Ovary (tissue), 9 donors: ENCODE measurements around the gene PNMA8B. TPM values are rescaled to one million over a fixed set of nuclear protein-coding genes. Genes with fewer than 3 reads are reported as not detected.

Source experiments
- DNase-seq, 5 donors: peaks; one replicate each; pipeline ENCODE4 v3.0.0-alpha.2; 2019 to 2020
- H3K27ac ChIP-seq, 2 donors: fragments of 200-600 bp; one replicate each; pipeline versions ENCODE4 v1.5.1 to v1.8.0; 2019 to 2022
- H3K27me3 ChIP-seq: fragments of 200-600 bp; one replicate; pipeline ENCODE4 v1.8.0; 2022
- H3K36me3 ChIP-seq: fragments of 200-600 bp; sonication (generic); one replicate; pipeline ENCODE4 v1.5.1; 2019
- H3K4me1 ChIP-seq: one replicate; pipeline ENCODE4 v1.8.1; 2013; ENCODE audit warnings: mild to moderate bottlenecking, moderate library complexity; ENCODE audit not compliant: insufficient read depth
- H3K4me3 ChIP-seq: fragments of 200-600 bp; sonication (generic); one replicate; pipeline ENCODE4 v1.5.1; 2017
- H3K9me3 ChIP-seq, 2 donors: fragments of 200-600 bp in 1 of 2; sonication (generic) in 1 of 2; one replicate each; pipeline versions ENCODE4 v1.5.1 to v1.8.1; 2013 to 2019; ENCODE audit warnings: mild to moderate bottlenecking in 1 of 2, moderate library complexity in 1 of 2
- CTCF ChIP-seq, 3 donors: fragments of 450-650 bp in 2 of 3; fragments of 200-600 bp in 1 of 3; IDR thresholded peaks; one replicate each; pipeline versions ENCODE4 v1.5.1 to v1.8.0; 2016 to 2022; ENCODE audit warnings: antibody characterized with exemption in 3 of 3, mild to moderate bottlenecking in 1 of 3
- EP300 ChIP-seq: sonication (generic); formaldehyde crosslinking; IDR thresholded peaks from one replicate; pipeline ENCODE4 v1.6.1; 2017; ENCODE audit warnings: antibody characterized with exemption
- POLR2A ChIP-seq: fragments of 450-650 bp; IDR thresholded peaks from one replicate; pipeline ENCODE4 v1.6.1; 2017; ENCODE audit warnings: antibody characterized with exemption, mild to moderate bottlenecking, moderate library complexity
- WGBS, 3 donors: extraction: QIAGEN DNeasy Blood & Tissue Kit in 1 of 3; methylation state at CpG; one replicate each; pipeline versions ENCODE4 v1.1.5 to v1.1.7; 2013 to 2017; 5-methylcytosine and 5-hydroxymethylcytosine counted together
- intact Hi-C, 4 donors: fragments of 100-400 bp; cut with DNase I; formaldehyde crosslinking; loops; one replicate each; pipeline versions ENCODE4 v1.11.0 to v1.15.1; 2022 to 2023
- polyA plus RNA-seq, 2 donors: library from polyadenylated mRNA; stranded (reverse); fragments of 200-250 nt in 1 of 2; fragments of 350-450 nt in 1 of 2; fragmentation: Illumina TruSeq in 1 of 2; extraction: RNeasy Lipid Tissue Mini Kit (QIAGEN cat#74804) in 1 of 2; gene quantifications; one replicate each; pipeline ENCODE4 v1.2.3, GENCODE V29; 2013 to 2014
- total RNA-seq, 7 donors: library from RNA; depleted of rRNA in 2 of 7; stranded (reverse); fragments of >200 nt in 2 of 7; fragmentation: NEBNext Ultra II Directional in 3 of 7; extraction: Animal tissue kit (Norgen Biotek cat#: 25700) in 3 of 7; gene quantifications; one replicate each; pipeline versions ENCODE4 v1.1.0 to v1.2.4, GENCODE V29; 2016 to 2023
- donor health status: DM: no; HTN: no; CAD: no; lungs with moderate emphysema.
- donor health status: DM: no; HTN: no; CAD: no.
- donor health status: Bipolar disorder and iron deficiency.
- donor health status: DM: yes; HTN: yes; CAD: no.
- donor health status: DM: no; HTN: no; CAD: no.
- donor health status: DM: yes; HTN: yes; CAD: no.

Gene PNMA8B
- total and polyA plus RNA-seq, 9 donors, result 0.97 to 10.6 (median 5.3) TPM

- Histone ChIP-seq H3K4me1 (peaks cover 5% of the 10 kb centered on the region), H3K9me3 (no peaks in the 10 kb centered on the region), H3K4me3 (peak overlapping the region; percentile 18), H3K36me3 (no peaks in the 10 kb centered on the region), H3K27me3 (no peaks in the 10 kb centered on the region), H3K27ac (no peak overlapping the region)
- TF ChIP-seq POLR2A, result no peak
- 48 to 75% (median 55%) methylated on average over 28 to 49 of the region's 49 CpGs for WGBS, 3 donors
- DNase-seq, result no peak
- intact Hi-C loops, result no loop called here
Measured at GRCh38 chr19:46494941-46495785, 504 bp downstream of the PNMA8B start.

GRCh38 chr19:46494146-46494940, 1.3 kb downstream of the PNMA8B start:
- peak in 2 of 5 donors; percentile 40 to 41 for DNase-seq
- H3K4me1 ChIP-seq, result peaks cover 10% of the 10 kb centered on the region
- H3K27me3 ChIP-seq, result no peaks in the 10 kb centered on the region
- H3K36me3 ChIP-seq, result no peaks in the 10 kb centered on the region
- H3K27ac ChIP-seq, result no peak overlapping the region
- H3K9me3 ChIP-seq, result no peaks in the 10 kb centered on the region
- intact Hi-C loops, result no loop called here
- H3K4me3 ChIP-seq, result no peak overlapping the region
- TF ChIP-seq CTCF (IDR thresholded peaks at IDR 0.05) (no peak), EP300 (no peak), POLR2A (no peak)
- WGBS, 3 donors, result 89 to 93% (median 90%) methylated on average over 67 of the region's 67 CpGs

GRCh38 chr19:46493236-46494145, 2.2 kb downstream of the PNMA8B start:
- intact Hi-C loops, result no loop called here
- TF ChIP-seq CTCF (IDR thresholded peaks at IDR 0.05), result no peak
- no peak for TF ChIP-seq POLR2A
- TF ChIP-seq EP300, result no peak
- no peaks in the 10 kb centered on the region for H3K9me3 ChIP-seq
- H3K27ac ChIP-seq, result peak overlapping the region; percentile 27 to 76
- WGBS, 3 donors, result 17 to 24% (median 19%) methylated on average over 80 to 92 of the region's 92 CpGs
- peak; percentile 56 to 76 (median 66) for DNase-seq
- H3K4me3 ChIP-seq, result peak overlapping the region; percentile 34
- no peaks in the 10 kb centered on the region for H3K27me3 ChIP-seq
- no peaks in the 10 kb centered on the region for H3K36me3 ChIP-seq
- peaks cover 12% of the 10 kb centered on the region for H3K4me1 ChIP-seq

GRCh38 chr19:46492841-46493235, 2.8 kb downstream of the PNMA8B start:
- Histone ChIP-seq H3K27me3 (no peaks in the 10 kb centered on the region), H3K4me3 (peak overlapping the region; percentile 34), H3K9me3 (no peaks in the 10 kb centered on the region), H3K4me1 (peaks cover 14% of the 10 kb centered on the region), H3K36me3 (no peaks in the 10 kb centered on the region), H3K27ac (peak overlapping the region; percentile 27 to 76)
- DNase-seq, result peak in 1 of 5 donors; percentile 44
- no peak for TF ChIP-seq POLR2A
- TF ChIP-seq CTCF (IDR thresholded peaks at IDR 0.05), result no peak
- no peak for TF ChIP-seq EP300
- WGBS, 3 donors, result 39 to 50% (median 42%) methylated on average over 17 of the region's 17 CpGs
- intact Hi-C loops, result no loop called here
